GM21717 (cell line): ENCODE data around the gene OR5L1.

Experiments used
- ATAC-seq: cut with Tn5 transposase; IDR thresholded peaks from one replicate; pipeline ENCODE4 v1.9.1; 2021; ENCODE audit warnings: mild to moderate bottlenecking, moderate library complexity; ENCODE audit not compliant: unreplicated experiment

Gene OR5L1

DNA sequence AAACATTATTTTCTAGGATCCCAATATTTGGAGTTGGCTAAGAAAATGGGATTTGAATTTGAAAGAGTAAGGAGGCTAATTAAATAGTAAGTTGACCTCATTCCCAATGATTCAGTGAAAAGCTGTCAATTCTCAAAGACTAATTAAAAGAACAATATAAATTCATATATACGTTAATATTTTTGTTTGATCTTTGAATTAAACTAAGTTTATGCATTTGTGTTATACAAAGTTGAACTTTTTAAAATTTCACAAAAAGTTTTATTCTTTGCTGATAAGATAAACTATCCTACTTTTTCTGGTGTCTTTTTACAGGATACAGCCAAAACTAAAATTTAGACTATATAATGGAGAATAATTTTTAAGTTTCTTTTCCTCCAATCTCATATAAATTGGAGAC, at the start of gene OR5L1:
OR5L1 (plus strand) TSS at position 301 of the 400 bp plus-strand sequence. CDS start 100 bp downstream, outside the sequence.
- ATAC-seq: no peak

GRCh38 chr11:55773138-55773537, 38.0 kb upstream of the OR5L1 start, which contains the start of gene OR5D13:
TSS of gene OR5D13 (plus strand) at chr11:55773438. CDS start at chr11:55773438, 0 bp downstream.
- ATAC-seq: no peak

DNA sequence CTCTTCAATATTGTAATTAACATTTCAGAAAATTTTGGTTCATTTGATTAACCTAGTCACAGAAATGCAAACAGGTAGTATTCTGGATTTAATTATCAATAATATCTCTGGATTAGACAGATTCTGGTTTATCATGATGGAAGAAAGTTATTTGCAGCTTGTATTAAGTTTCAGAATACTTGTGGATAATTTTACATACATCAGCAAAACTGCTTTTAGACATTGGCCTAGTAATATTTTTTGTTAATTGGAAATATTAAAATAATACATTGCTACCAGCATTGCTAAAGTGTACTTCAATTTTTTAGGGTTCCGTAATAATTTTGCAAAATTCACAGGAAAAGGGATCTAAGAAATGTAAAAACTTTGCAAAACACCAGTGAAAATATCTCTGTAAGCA, 19.6 kb upstream of the OR5L1 start:
- ATAC-seq: no peak

DNA sequence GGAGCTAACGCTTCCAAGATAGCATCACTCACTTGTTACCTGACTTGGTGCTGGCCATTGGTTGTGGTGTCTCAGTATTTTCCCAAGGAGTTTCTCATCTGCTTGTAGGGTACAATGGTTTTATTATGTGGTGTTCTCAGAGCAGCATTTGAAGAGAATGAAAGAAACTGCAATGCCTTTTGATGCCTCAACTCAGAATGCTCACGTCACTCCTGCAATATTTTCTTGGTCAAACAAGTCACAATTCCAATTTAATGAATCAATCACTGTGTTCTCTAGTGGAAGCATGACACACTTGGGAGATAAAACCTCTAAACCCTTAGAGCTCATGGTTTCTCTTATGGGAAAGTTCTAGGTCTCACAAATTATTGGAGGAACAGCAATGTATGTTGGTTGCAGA, 17.8 kb upstream of the OR5L1 start:
- no peak for ATAC-seq

DNA sequence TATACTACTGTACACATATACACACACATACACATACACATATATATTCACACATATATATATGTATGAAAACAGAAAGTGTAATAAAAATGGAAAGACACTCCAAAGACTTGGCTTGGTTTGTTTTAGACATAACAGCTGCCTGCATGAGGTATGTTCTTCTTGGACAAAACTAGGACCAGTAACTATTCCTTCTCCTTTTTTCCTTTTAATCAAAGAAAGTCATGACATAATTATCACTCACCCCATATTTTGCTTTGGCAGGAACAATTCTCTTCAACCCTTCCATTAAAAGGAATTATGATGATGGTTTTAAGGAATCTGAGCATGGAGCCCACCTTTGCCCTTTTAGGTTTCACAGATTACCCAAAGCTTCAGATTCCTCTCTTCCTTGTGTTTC, 15.9 kb upstream of the OR5L1 start, which contains the start of gene OR5D14:
OR5D14 (plus strand) TSS at position 301 of the 400 bp plus-strand sequence; CDS start at position 301, 0 bp downstream.
- ATAC-seq: no peak

DNA sequence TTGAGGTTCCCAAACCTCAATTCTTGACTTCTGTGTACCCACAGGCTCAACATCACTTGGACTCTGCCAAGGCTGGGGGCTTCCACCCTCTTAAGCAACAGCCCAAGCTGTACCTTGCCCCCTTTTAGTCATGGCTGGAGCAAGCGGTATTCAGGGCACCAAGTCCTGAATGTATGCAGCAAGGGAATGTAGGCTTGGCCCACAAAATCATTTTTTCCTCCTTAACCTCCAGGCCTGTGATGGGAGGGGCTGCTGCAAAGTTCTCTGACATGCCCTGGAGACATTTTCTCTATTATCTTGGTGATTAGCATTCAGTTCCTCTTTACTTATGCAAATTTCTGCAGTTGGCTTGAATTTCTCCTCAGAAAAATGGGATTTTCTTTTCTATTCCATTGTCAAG, 4.9 kb upstream of the OR5L1 start:
- ATAC-seq: no peak

DNA sequence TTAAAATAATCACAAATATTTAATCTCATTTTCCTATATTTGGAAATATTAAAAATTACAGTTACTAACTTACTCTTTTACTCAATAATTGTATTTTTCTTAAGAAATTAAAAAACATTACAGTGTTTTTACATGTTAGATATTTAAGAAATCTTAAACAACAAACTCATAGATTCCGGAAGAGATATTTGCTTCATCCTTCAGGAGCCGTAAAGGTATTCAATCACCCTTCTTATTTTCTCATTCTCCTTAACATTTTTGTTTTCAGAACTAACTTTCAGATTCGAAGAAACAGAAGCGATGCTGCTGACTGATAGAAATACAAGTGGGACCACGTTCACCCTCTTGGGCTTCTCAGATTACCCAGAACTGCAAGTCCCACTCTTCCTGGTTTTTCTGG, 8.2 kb downstream of the OR5L1 start, which contains the start of gene OR5D18:
OR5D18 (plus strand) TSS at position 301 of the 400 bp plus-strand sequence; CDS start at position 301, 0 bp downstream.
- no peak for ATAC-seq

GRCh38 chr11:55826919-55827318, 15.8 kb downstream of the OR5L1 start, which contains the start of gene OR5L2:
TSS of gene OR5L2 (plus strand) at chr11:55827219. CDS start at chr11:55827219, 0 bp downstream.
- ATAC-seq: no peak

DNA sequence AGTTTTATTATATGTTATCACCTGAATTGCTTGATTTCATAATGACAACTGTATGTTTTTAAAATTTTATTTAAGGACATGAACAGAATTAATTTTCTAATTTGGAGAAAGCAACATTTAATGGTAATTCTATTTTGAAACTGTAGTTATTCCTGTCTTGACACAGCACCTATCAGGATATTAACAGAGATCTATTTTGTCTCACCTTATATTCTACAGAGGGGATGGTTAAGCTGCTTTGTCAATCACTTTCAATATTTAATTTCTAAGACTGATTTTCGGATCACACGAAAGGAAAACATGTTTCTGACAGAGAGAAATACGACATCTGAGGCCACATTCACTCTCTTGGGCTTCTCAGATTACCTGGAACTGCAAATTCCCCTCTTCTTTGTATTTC, 27.3 kb downstream of the OR5L1 start, which contains the start of gene OR5D16:
OR5D16 (plus strand) TSS at position 301 of the 400 bp plus-strand sequence; CDS start at position 301, 0 bp downstream.
- no peak for ATAC-seq

DNA sequence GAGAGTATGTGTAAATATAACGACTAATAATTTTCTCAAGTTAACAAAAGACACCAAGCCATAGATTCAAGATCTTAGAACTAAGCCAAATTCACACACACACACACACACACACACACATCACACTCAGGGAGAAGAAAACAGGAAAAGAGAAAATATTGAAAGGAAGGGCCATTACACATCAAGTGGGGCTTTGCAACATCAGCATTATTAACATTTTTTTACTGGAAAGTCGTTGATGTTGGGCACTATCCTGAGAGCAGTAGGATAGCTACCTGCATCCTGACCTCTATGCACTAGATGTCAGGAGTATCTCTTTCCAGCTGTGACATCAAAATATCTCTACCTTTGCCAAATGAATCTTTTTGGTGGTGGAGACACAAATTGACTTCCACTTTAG, 36.3 kb downstream of the OR5L1 start:
- ATAC-seq: no peak

DNA sequence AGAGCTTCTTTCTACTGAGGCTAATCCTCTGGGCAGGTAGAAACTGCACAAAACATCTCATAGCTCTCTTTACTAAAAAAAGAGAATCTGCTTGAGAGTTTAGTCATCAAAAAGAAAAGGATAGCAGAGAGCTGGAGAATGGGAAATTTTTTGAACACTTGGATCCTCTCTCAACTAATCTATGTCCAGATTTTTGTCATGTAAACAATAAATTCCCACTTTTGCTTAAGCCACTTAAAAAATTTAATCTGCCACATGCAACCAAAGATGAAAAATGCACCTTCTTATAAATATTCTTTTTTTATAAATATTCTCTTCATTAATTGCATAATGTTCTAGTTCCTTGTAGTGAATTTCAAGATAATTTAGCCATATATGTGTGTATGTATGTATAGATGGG, 37.9 kb downstream of the OR5L1 start:
- no peak for ATAC-seq

DNA sequence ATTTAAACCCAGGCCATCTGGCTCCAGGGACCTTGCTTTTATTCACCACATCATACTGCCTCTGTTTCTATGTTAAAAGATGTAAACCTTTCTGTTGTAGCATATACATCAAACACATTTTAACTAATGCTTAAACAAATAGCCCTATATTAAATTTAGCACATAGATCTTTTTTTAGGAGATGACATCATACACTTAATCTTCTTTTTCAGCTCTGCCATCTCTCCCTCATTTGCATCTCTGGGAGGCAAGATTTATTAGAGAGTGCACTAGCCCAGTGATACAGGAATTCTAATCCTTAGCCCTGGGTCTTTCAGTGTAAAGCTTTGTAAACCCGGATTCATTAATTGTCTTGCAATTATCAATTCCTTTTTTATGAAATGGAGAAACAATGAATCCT, 41.0 kb downstream of the OR5L1 start:
- no peak for ATAC-seq

GRCh38 chr11:55854704-55855103, 43.5 kb downstream of the OR5L1 start:
- no peak for ATAC-seq
